WI38 (cell line): ENCODE measurements around the gene B3GAT3.

ENCODE experiments used
- H3K4me3 ChIP-seq: 2 replicates; pipeline ENCODE4 v1.5.1; 2011; ENCODE audit warnings: low read depth, mild to moderate bottlenecking, control low read depth, low read length
- CTCF ChIP-seq: IDR thresholded peaks from 2 replicates; pipeline ENCODE4 v1.5.1; 2012; ENCODE audit warnings: low read depth, mild to moderate bottlenecking, control low read depth, low read length

Gene B3GAT3

GRCh38 chr11:62607714-62608113 lies 14.1 kb downstream of the B3GAT3 start:
- no peak overlapping the region for H3K4me3 ChIP-seq
- TF ChIP-seq CTCF = no peak

DNA sequence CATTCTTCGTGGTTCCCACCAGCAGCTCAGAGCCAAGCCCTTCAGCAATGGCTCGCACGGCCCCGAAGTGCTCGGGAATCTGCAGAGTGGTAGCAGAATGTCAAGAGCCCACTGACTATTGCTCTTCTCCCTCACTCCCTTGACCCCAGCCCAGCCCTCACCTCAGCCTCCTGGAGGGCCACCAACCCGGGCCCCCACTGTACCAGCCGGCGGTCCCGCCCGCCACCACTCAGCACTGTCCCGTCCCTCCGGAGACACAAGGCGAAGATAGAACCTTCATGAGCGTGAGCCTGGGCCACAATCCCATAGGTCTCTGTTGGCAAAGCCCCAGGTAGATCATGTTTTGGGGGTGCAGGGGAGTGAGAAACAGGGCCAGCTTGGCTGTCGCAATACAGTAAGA lies 15.9 kb downstream of the B3GAT3 start:
- TF ChIP-seq CTCF = no peak
- no peak overlapping the region for H3K4me3 ChIP-seq

- H3K4me3 ChIP-seq = no peak overlapping the region
- no peak for TF ChIP-seq CTCF
Observed at GRCh38 chr11:62605467-62605866, 16.3 kb downstream of the B3GAT3 start.

DNA sequence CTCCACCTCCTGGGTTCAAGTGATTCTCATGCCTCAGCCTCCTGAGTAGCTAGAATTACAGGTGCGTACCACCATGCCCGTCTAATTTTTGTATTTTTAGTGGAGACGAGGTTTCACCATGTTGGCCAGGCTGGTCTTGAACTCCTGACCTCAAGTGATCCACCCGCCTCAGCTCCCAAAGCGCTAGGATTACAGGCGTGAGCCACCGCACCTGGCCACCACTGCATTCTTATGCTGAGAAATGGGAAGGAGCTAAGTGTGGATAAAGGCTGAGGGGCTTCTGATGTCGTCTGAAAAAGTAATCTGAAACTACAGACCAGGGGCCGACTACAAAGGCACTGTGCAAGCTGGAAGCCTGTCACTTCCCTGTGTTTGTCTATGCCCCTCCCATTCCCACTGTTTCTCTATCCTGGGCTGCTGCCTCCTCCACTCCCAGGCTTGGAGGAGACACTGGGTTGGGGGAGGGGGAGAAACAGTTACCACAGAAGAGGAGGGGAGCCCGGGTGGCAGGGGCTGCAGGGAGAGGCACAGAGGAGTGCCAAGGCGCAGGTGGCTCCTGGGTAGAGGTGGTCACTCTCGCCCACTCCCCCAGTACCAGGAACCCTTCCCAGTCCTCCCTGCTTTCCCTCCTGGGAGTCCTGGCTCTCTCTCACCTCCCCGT lies 17.2 kb downstream of the B3GAT3 start:
- TF ChIP-seq CTCF = no peak
- H3K4me3 ChIP-seq = no peak overlapping the region

GRCh38 chr11:62603776-62604299 lies 17.9 kb downstream of the B3GAT3 start:
- H3K4me3 ChIP-seq = no peak overlapping the region
- no peak for TF ChIP-seq CTCF

DNA sequence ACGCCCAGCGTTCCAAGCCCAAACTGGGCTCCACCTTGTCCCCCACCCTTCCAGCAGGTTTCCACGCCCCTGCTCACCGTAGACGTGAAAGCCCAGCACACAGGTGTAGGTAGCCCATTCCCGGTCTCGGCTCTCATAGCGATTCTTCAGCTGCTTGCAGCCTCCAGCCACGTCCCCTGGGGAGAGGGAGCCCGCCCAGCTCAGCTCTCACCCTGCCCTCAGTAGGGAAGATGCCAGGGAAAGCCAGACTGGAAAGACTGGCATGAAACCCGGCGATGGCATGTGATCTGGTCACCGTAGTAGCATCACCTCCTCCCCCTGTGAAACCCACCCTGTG lies 18.7 kb downstream of the B3GAT3 start:
- no peak overlapping the region for H3K4me3 ChIP-seq

More for the DNA sequence above, 18.7 kb downstream of the B3GAT3 start:
- TF ChIP-seq CTCF = no peak
